AG08396 (cell line): ENCODE measurements around the gene PRR35.

Experiments used
- DNase-seq: peaks from one replicate; pipeline ENCODE4 v3.0.0; 2012; ENCODE audit warnings: low spot score, mixed read lengths

The PRR35 gene

GRCh38 chr16:549544-550263 is 10.5 kb upstream of the PRR35 start:
- no peak for DNase-seq

- no peak for DNase-seq
Measured at GRCh38 chr16:551210-551609, 9.0 kb upstream of the PRR35 start.

GRCh38 chr16:552171-552570 is 8.0 kb upstream of the PRR35 start:
- DNase-seq: no peak

GRCh38 chr16:553601-554296 is 6.4 kb upstream of the PRR35 start:
- DNase-seq: no peak

GRCh38 chr16:554297-554621 is 5.9 kb upstream of the PRR35 start:
- no peak for DNase-seq

- no peak for DNase-seq
Measured at GRCh38 chr16:554640-555365, 5.4 kb upstream of the PRR35 start.

GRCh38 chr16:555528-556473 is 4.4 kb upstream of the PRR35 start:
- DNase-seq: no peak

- DNase-seq: no peak
Measured at GRCh38 chr16:556474-557173, 3.6 kb upstream of the PRR35 start.

- DNase-seq: no peak
Measured at GRCh38 chr16:557463-558297, 2.5 kb upstream of the PRR35 start.

GRCh38 chr16:558298-559020 is 1.7 kb upstream of the PRR35 start:
- no peak for DNase-seq

- no peak for DNase-seq
Measured at GRCh38 chr16:559021-559380, 1.2 kb upstream of the PRR35 start.

GRCh38 chr16:559411-560203 is 587 bp upstream of the PRR35 start:
- DNase-seq: no peak

GRCh38 chr16:560701-561412 is 663 bp downstream of the PRR35 start:
- DNase-seq: no peak

GRCh38 chr16:561413-561794 is 1.2 kb downstream of the PRR35 start:
- no peak for DNase-seq

- DNase-seq: no peak
Measured at GRCh38 chr16:561957-562938, 2.1 kb downstream of the PRR35 start.

- no peak for DNase-seq
Measured at GRCh38 chr16:563072-563644, 3.0 kb downstream of the PRR35 start.
